Mesenchymal stem cell (in vitro differentiated cells and primary cell): ENCODE measurements around the gene WNT11.

Experiments used
- DNase-seq: peaks from one replicate; pipeline ENCODE4 v3.0.0-alpha.2; 2013
- H2AFZ ChIP-seq: one replicate; pipeline ENCODE4 v1.6.1; 2013; ENCODE audit warnings: low read depth, mild to moderate bottlenecking, control low read depth, inconsistent platforms, low read length, moderate library complexity
- H2AK5ac ChIP-seq: 2 replicates; pipeline ENCODE4 v1.6.1; 2013; ENCODE audit warnings: low read length, moderate library complexity, mild to moderate bottlenecking, inconsistent platforms; ENCODE audit not compliant: severe bottlenecking
- H2BK120ac ChIP-seq: one replicate; pipeline ENCODE4 v1.6.1; 2013; ENCODE audit warnings: low read depth, mild to moderate bottlenecking, inconsistent platforms, low read length, moderate library complexity
- H2BK12ac ChIP-seq, 2 experiments: one replicate each; pipeline ENCODE4 v1.6.1; 2013; ENCODE audit warnings: inconsistent platforms in 2 of 2, low read length in 2 of 2, mild to moderate bottlenecking in 2 of 2, moderate library complexity in 2 of 2, control low read depth in 1 of 2
- H2BK15ac ChIP-seq: one replicate; pipeline ENCODE4 v1.6.1; 2013; ENCODE audit warnings: mild to moderate bottlenecking, low read depth, inconsistent platforms; ENCODE audit not compliant: poor library complexity, severe bottlenecking
- H2BK5ac ChIP-seq: 2 replicates; pipeline ENCODE4 v1.6.1; 2013; ENCODE audit warnings: low read depth, mild to moderate bottlenecking, low read length, control low read depth, inconsistent platforms; ENCODE audit not compliant: poor library complexity, severe bottlenecking
- H3K14ac ChIP-seq, 2 experiments: one replicate each; pipeline ENCODE4 v1.6.1; 2013; ENCODE audit warnings: inconsistent platforms in 2 of 2, low read length in 2 of 2, control low read depth in 1 of 2, mild to moderate bottlenecking in 1 of 2, moderate library complexity in 1 of 2
- H3K18ac ChIP-seq, 2 experiments: one replicate each; pipeline ENCODE4 v1.6.1; 2013; ENCODE audit warnings: inconsistent platforms in 2 of 2, low read length in 2 of 2, control low read depth in 1 of 2, low read depth in 1 of 2, mild to moderate bottlenecking in 1 of 2
- H3K23ac ChIP-seq, 2 experiments: one replicate each; pipeline ENCODE4 v1.6.1; 2013; ENCODE audit warnings: inconsistent platforms in 2 of 2, low read length in 2 of 2, mild to moderate bottlenecking in 2 of 2, moderate library complexity in 2 of 2, control low read depth in 1 of 2
- H3K27ac ChIP-seq: 2 replicates; pipeline ENCODE4 v1.5.1; 2013; ENCODE audit warnings: mild to moderate bottlenecking, moderate library complexity, low read length, control low read depth, inconsistent platforms; ENCODE audit not compliant: poor library complexity, severe bottlenecking
- H3K27me3 ChIP-seq, 2 experiments: 2 replicates each; pipeline versions ENCODE4 v1.6.1 to v1.7.0; 2013; ENCODE audit warnings: low read length in 2 of 2, mild to moderate bottlenecking in 2 of 2, moderate library complexity in 2 of 2, control low read depth in 1 of 2, inconsistent platforms in 1 of 2; ENCODE audit not compliant: control insufficient read depth in 1 of 2, insufficient read depth in 1 of 2
- H3K36me3 ChIP-seq, 2 experiments: 2 replicates each; pipeline versions ENCODE4 v1.6.1 to v1.7.0; 2013; ENCODE audit warnings: low read length in 2 of 2, control low read depth in 1 of 2, inconsistent platforms in 1 of 2, low read depth in 1 of 2, mild to moderate bottlenecking in 1 of 2; ENCODE audit not compliant: insufficient read depth in 2 of 2, control insufficient read depth in 1 of 2
- H3K4ac ChIP-seq, 2 experiments: one replicate each; pipeline ENCODE4 v1.6.1; 2013; ENCODE audit warnings: inconsistent platforms in 2 of 2, low read length in 2 of 2, mild to moderate bottlenecking in 2 of 2, moderate library complexity in 2 of 2, control low read depth in 1 of 2, low read depth in 1 of 2
- H3K4me1 ChIP-seq: 2 replicates; pipeline ENCODE4 v1.6.1; 2013; ENCODE audit warnings: low read depth, low read length, control low read depth; ENCODE audit not compliant: control insufficient read depth, insufficient read depth
- H3K4me2 ChIP-seq: 2 replicates; pipeline ENCODE4 v1.6.1; 2013; ENCODE audit warnings: low read length, mild to moderate bottlenecking, inconsistent platforms; ENCODE audit not compliant: poor library complexity, severe bottlenecking
- H3K4me3 ChIP-seq, 2 experiments: 2 replicates each; pipeline versions ENCODE4 v1.5.1 to v1.7.0; 2013; ENCODE audit warnings: low read length in 2 of 2, mild to moderate bottlenecking in 2 of 2, control low read depth in 1 of 2, low read depth in 1 of 2; ENCODE audit not compliant: insufficient read depth in 1 of 2
- H3K79me1 ChIP-seq: replicated peaks from 2 replicates; pipeline ENCODE4 v1.6.1; 2013; ENCODE audit warnings: mild to moderate bottlenecking, control low read depth, low read length, inconsistent platforms; ENCODE audit not compliant: poor library complexity, severe bottlenecking
- H3K9ac ChIP-seq: 2 replicates; pipeline ENCODE4 v1.7.0; 2013; ENCODE audit warnings: mild to moderate bottlenecking, low read length, moderate library complexity
- H3K9me3 ChIP-seq: 2 replicates; pipeline ENCODE4 v1.7.0; 2013; ENCODE audit warnings: mild to moderate bottlenecking, low read length; ENCODE audit not compliant: control insufficient read depth
- H4K8ac ChIP-seq: one replicate; pipeline ENCODE4 v1.6.1; 2013; ENCODE audit warnings: inconsistent platforms, mild to moderate bottlenecking, low read length, moderate library complexity
- H4K91ac ChIP-seq: one replicate; pipeline ENCODE4 v1.6.1; 2013; ENCODE audit warnings: mild to moderate bottlenecking, low read length, inconsistent platforms
- WGBS: methylation state at CpG from one replicate; pipeline ENCODE4 v1.1.7; 2013; ENCODE audit warnings: mixed read lengths; 5-methylcytosine and 5-hydroxymethylcytosine counted together

WNT11 gene

DNA sequence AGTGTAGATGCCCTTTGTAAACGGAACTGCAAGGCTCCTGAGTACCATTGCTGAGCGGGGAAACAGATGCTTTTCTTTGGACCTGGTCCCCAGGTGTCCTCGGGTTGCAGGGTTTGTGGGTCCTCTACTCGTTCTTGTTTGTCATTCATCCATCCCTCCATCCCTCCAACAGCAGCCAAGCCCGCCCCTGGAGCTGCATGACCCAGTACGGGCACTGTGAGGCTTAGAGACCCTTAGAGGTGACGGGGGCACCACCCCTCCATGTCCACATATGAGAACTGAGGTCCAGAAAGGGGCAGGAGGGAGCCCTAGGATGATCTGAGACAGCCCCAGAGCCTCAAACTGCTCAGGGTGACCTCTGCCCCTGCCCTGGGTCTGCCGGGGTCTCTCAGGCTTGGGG lies 45.4 kb downstream of the WNT11 start:
- Histone ChIP-seq H3K4me3 (no peak overlapping the region), H3K4ac (no peak overlapping the region), H2AK5ac (no peak overlapping the region)

DNA sequence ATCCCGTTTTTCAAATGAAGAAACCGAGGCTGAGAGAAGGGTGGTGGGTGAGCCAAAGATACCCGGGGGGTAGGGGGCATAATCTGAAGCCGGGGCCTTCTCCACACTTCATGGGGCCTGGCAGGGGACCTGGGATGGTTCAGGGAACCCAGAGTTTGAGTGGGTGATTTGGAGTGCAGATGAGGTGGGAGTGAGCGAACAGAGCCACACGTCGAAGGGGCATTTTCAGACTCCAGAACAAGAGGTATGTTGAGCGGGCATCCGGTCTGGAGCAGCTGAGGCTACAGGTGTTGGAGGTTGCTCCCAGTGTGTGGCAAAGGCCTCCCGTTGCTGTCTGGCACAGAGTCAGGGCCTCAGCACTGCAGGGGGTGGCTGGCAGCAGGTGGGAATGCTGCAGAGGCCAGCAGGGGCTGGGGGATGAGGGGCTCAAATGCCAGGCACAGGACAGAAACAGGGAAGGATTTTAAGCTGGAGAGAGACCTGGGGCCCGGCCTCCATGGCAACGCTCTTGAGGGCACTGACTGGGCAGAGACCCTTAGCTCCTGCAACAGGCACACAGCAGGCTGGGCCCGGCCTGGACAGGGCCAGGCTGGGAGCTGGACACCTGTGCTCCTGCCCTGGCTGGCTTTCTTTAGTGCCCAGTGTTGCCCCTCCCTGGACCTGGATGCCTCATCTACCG lies 46.2 kb downstream of the WNT11 start:
- Histone ChIP-seq H3K27me3 (peaks cover 27 to 52% of the 10 kb centered on the region in 2 experiments), H3K4ac (no peak overlapping the region), H4K91ac (no peak overlapping the region), H4K8ac (no peak overlapping the region), H3K23ac (no peak overlapping the region), H3K27ac (no peak overlapping the region), H3K14ac (no peak overlapping the region), H3K4me1 (peaks cover 20% of the 10 kb centered on the region), H2BK120ac (no peak overlapping the region), H2AFZ (no peak overlapping the region), H3K79me1 (no peaks in the 10 kb centered on the region), H2BK5ac (no peak overlapping the region), H3K4me3 (no peak overlapping the region), H3K9ac (no peak overlapping the region), H3K18ac (no peak overlapping the region), H2BK12ac (no peak overlapping the region), H2AK5ac (no peak overlapping the region), H3K36me3 (no peaks in the 10 kb centered on the region), H2BK15ac (no peak overlapping the region), H3K4me2 (no peak overlapping the region), H3K9me3 (no peaks in the 10 kb centered on the region)
- DNase-seq = no peak
- WGBS = 83% methylated on average over 14 of the region's 14 CpGs

More for the DNA sequence above, 45.4 kb downstream of the WNT11 start:
- no peak overlapping the region for H3K23ac ChIP-seq
- H3K4me2 ChIP-seq = no peak overlapping the region
- H3K18ac ChIP-seq = no peak overlapping the region
- no peak for DNase-seq
- no peak overlapping the region for H3K27ac ChIP-seq
- peaks cover 27 to 57% of the 10 kb centered on the region in 2 experiments for H3K27me3 ChIP-seq
- no peak overlapping the region for H2AFZ ChIP-seq
- H2BK120ac ChIP-seq = no peak overlapping the region
- no peak overlapping the region for H2BK5ac ChIP-seq
- 86% methylated on average over 8 of the region's 8 CpGs for WGBS
- H4K8ac ChIP-seq = no peak overlapping the region
- H3K9me3 ChIP-seq = no peaks in the 10 kb centered on the region
- no peak overlapping the region for H3K14ac ChIP-seq
- peaks cover 20% of the 10 kb centered on the region for H3K4me1 ChIP-seq
- no peak overlapping the region for H3K9ac ChIP-seq
- H3K36me3 ChIP-seq = no peaks in the 10 kb centered on the region
- H4K91ac ChIP-seq = no peak overlapping the region
- H2BK12ac ChIP-seq = no peak overlapping the region
- no peaks in the 10 kb centered on the region for H3K79me1 ChIP-seq
- no peak overlapping the region for H2BK15ac ChIP-seq

DNA sequence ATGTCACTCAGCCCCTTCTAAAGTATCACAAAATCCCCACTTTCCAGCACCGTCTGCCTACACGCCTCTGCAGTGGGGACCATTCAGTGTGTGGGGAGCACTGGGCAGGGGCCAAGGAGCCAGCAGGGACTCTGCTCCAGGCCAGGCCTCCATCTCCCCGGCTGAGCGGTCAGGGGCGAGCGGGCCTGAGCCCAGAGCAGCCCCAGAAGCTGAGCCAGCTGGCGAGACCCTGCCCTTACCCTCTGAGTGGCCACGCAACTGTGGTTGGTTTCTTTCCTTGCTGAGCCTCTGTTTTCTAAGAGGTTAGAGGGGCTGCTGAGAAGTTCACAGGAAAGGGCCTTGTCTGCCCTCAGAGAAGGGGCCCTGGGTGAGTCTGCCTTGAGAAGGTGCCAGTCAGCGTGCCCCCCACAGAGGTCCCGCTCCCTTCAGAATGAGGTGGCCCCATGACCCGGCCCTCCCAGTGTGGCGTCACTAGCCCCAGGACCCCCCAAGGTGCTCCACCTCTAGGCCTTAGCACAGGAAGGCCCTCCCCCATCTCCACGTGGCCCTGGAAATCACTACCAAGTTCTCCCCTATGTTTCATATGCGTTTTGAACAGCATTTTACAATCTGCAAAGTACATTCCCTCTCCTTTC lies 46.9 kb downstream of the WNT11 start:
- H3K23ac ChIP-seq = no peak overlapping the region
- DNase-seq = no peak
- H3K4me2 ChIP-seq = no peak overlapping the region
- no peak overlapping the region for H3K27ac ChIP-seq
- H2BK15ac ChIP-seq = no peak overlapping the region
- H2AFZ ChIP-seq = no peak overlapping the region
- H3K4ac ChIP-seq = no peak overlapping the region
- H2AK5ac ChIP-seq = no peak overlapping the region
- H3K36me3 ChIP-seq = no peaks in the 10 kb centered on the region
- H4K91ac ChIP-seq = no peak overlapping the region
- peaks cover 20% of the 10 kb centered on the region for H3K4me1 ChIP-seq
- no peak overlapping the region for H2BK5ac ChIP-seq
- WGBS = 81% methylated on average over 14 of the region's 14 CpGs
- no peak overlapping the region for H2BK12ac ChIP-seq
- peaks cover 27 to 50% of the 10 kb centered on the region in 2 experiments for H3K27me3 ChIP-seq
- no peak overlapping the region for H4K8ac ChIP-seq
- no peaks in the 10 kb centered on the region for H3K9me3 ChIP-seq
- H3K18ac ChIP-seq = no peak overlapping the region
- no peak overlapping the region for H3K4me3 ChIP-seq
- no peak overlapping the region for H2BK120ac ChIP-seq
- H3K14ac ChIP-seq = no peak overlapping the region
- H3K79me1 ChIP-seq = no peaks in the 10 kb centered on the region
- no peak overlapping the region for H3K9ac ChIP-seq

DNA sequence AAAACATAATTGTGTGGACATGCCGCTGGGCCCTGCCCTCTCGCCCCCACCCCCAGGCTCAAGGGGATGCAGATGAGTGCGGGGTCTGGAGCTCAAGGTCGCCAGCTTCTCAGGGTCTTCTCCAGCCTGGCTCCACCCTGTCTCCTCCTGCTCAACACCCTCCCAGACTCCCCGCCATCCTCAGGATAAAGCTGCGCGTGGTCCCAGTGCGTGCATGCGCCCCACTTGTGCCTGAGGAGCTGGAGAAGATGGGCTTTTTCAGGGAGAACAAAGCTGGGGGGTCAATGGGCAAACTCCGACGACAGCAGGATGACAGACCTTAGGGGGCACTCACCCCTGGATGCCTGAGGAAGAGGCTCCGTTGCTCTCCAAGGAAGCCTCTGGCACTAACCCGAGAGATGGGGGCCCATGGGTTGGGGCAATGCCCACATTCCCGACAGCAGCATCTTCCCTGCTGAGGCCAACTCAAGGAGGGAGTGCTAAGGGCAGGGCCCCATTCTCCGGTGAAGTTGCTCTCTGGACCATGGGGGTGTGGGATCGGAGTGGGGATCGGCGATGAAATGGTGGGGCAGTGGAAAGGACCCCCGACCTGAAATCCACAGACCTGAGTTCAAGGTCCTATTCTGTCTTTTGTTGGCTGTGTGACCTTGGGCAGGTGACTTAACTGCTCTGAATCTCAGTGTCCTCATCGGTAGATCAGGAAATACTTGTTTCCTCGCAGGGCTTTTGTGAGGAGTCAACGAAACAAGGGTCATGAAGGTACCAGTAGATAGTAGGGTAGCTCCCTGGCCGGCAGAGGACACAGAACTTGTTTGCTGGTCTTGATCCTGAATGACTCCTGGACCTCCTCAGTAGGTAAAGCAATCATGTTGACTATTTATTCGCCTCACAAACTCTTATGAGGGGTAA lies 47.7 kb downstream of the WNT11 start:
- Histone ChIP-seq H3K9ac (no peak overlapping the region), H3K27ac (no peak overlapping the region), H3K4me2 (no peak overlapping the region), H2AFZ (no peak overlapping the region), H3K4me3 (no peak overlapping the region), H3K79me1 (no peaks in the 10 kb centered on the region), H2BK15ac (no peak overlapping the region), H2BK5ac (no peak overlapping the region), H2BK12ac (no peak overlapping the region), H4K8ac (no peak overlapping the region), H4K91ac (no peak overlapping the region), H3K4me1 (peaks cover 20% of the 10 kb centered on the region), H3K23ac (no peak overlapping the region), H3K27me3 (peaks cover 21 to 42% of the 10 kb centered on the region in 2 experiments), H3K36me3 (no peaks in the 10 kb centered on the region), H3K14ac (no peak overlapping the region), H2AK5ac (no peak overlapping the region), H2BK120ac (no peak overlapping the region), H3K4ac (no peak overlapping the region), H3K9me3 (no peaks in the 10 kb centered on the region), H3K18ac (no peak overlapping the region)
- WGBS = 91% methylated on average over 24 of the region's 24 CpGs
- no peak for DNase-seq
